Left ventricle myocardium inferior (tissue), 1 donor: ENCODE data around the gene HAUS7. TPM values are rescaled to one million over a fixed set of nuclear protein-coding genes. Genes with fewer than 3 reads are reported as not detected.

Experiments
- DNase-seq: peaks from one replicate; pipeline ENCODE4 v3.0.0-alpha.2; 2020
- H3K27ac ChIP-seq: fragments of 200-600 bp; replicated peaks from 2 replicates; pipeline ENCODE4 v1.8.0; 2021
- H3K27me3 ChIP-seq: fragments of 200-600 bp; 2 replicates; pipeline ENCODE4 v1.8.0; 2021; ENCODE audit warnings: low read depth
- H3K36me3 ChIP-seq: fragments of 200-600 bp; 2 replicates; pipeline ENCODE4 v1.8.0; 2021
- H3K4me1 ChIP-seq: fragments of 200-600 bp; 2 replicates; pipeline ENCODE4 v1.8.0; 2021
- H3K4me3 ChIP-seq: fragments of 200-600 bp; 2 replicates; pipeline ENCODE4 v1.8.0; 2021; ENCODE audit warnings: mild to moderate bottlenecking, moderate library complexity
- H3K9me3 ChIP-seq: fragments of 200-600 bp; replicated peaks from 2 replicates; pipeline ENCODE4 v1.8.0; 2021
- CTCF ChIP-seq: fragments of 200-600 bp; IDR thresholded peaks from 2 replicates; pipeline ENCODE4 v1.8.0; 2021; ENCODE audit warnings: antibody characterized with exemption, mild to moderate bottlenecking, borderline replicate concordance
- intact Hi-C: fragments of 100-400 bp; cut with micrococcal nuclease; formaldehyde crosslinking; loops from one replicate; pipeline ENCODE4 v1.11.0; 2022
- total RNA-seq: library from RNA; stranded (reverse); fragmentation: NEBNext Ultra II Directional; extraction: Animal tissue kit (Norgen Biotek cat#: 25700); gene quantifications from one replicate; pipeline ENCODE4 v1.2.1, GENCODE V29; 2021
- donor health status: DM: no; HTN: yes; CAD: no; lungs with severe emphysema.

The HAUS7 gene
- total RNA-seq, 1 donor from 2014 or later: 17.0 TPM

DNA sequence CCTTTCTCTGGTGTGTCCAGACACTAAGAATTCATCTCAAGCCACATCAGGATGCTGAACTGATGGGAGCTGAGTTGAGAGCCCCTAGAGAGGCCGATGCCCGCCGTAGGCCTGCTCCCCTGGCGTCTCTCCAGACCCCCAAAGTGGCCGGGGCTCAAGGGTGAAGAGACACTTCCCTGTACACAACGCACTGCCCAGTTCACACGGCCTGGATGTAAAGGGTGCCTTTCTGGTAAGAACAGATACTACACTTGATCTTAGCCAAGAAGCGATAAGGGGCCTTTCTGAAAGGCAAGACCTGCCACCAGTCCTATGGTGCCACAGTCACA is 19.5 kb downstream of the HAUS7 start:
- Histone ChIP-seq H3K36me3 (peaks cover 16% of the 10 kb centered on the region), H3K9me3 (no peaks in the 10 kb centered on the region), H3K4me1 (no peaks in the 10 kb centered on the region), H3K4me3 (no peak overlapping the region), H3K27ac (no peak overlapping the region), H3K27me3 (no peaks in the 10 kb centered on the region)
- no peak for DNase-seq
- no peak for TF ChIP-seq CTCF
- intact Hi-C loops: no loop called here

- H3K27ac ChIP-seq: no peak overlapping the region
- DNase-seq: no peak
- no peaks in the 10 kb centered on the region for H3K4me1 ChIP-seq
- H3K36me3 ChIP-seq: peaks cover 13% of the 10 kb centered on the region
- H3K9me3 ChIP-seq: no peaks in the 10 kb centered on the region
- intact Hi-C loops: no loop called here
- no peak for TF ChIP-seq CTCF
- no peaks in the 10 kb centered on the region for H3K27me3 ChIP-seq
- H3K4me3 ChIP-seq: no peak overlapping the region
Observed at GRCh38 chrX:153450114-153450948, 20.0 kb downstream of the HAUS7 start.

- no peak for DNase-seq
Observed at GRCh38 chrX:153449368-153450113, 20.8 kb downstream of the HAUS7 start.

GRCh38 chrX:153448556-153449367 is 21.6 kb downstream of the HAUS7 start:
- no peak overlapping the region for H3K4me3 ChIP-seq
- no peaks in the 10 kb centered on the region for H3K27me3 ChIP-seq
- DNase-seq: no peak
- no peak for TF ChIP-seq CTCF
- no peak overlapping the region for H3K27ac ChIP-seq
- intact Hi-C loops: no loop called here
- H3K4me1 ChIP-seq: no peaks in the 10 kb centered on the region
- no peaks in the 10 kb centered on the region for H3K9me3 ChIP-seq
- peaks cover 4% of the 10 kb centered on the region for H3K36me3 ChIP-seq

More at GRCh38 chrX:153449368-153450113, 20.8 kb downstream of the HAUS7 start:
- Histone ChIP-seq H3K9me3 (no peaks in the 10 kb centered on the region), H3K4me3 (no peak overlapping the region), H3K36me3 (peaks cover 9% of the 10 kb centered on the region), H3K4me1 (no peaks in the 10 kb centered on the region), H3K27ac (no peak overlapping the region), H3K27me3 (no peaks in the 10 kb centered on the region)
- intact Hi-C loops: no loop called here
- no peak for TF ChIP-seq CTCF

- H3K4me3 ChIP-seq: no peak overlapping the region
- H3K27ac ChIP-seq: no peak overlapping the region
Observed at GRCh38 chrX:153447581-153447960, 22.8 kb downstream of the HAUS7 start.

More at GRCh38 chrX:153447581-153447960, 22.8 kb downstream of the HAUS7 start:
- no peak for DNase-seq
- Histone ChIP-seq H3K27me3 (no peaks in the 10 kb centered on the region), H3K9me3 (no peaks in the 10 kb centered on the region), H3K4me1 (no peaks in the 10 kb centered on the region), H3K36me3 (no peaks in the 10 kb centered on the region)
- no peak for TF ChIP-seq CTCF
- intact Hi-C loops: no loop called here
